IPS-18a (cell line): ENCODE data around the gene TMEM141.
"Not testable (repeated sequence)": the region's sequence is repeated elsewhere in the genome, so short reads cannot be mapped to it uniquely, and the experiment has no call there.

Source experiments
- H3K27ac ChIP-seq: one replicate; pipeline ENCODE4 v1.5.1; 2013; ENCODE audit warnings: low read length
- H3K27me3 ChIP-seq: one replicate; pipeline ENCODE4 v1.6.1; 2013; ENCODE audit warnings: mild to moderate bottlenecking, low read length; ENCODE audit not compliant: control insufficient read depth, insufficient read depth
- H3K36me3 ChIP-seq: one replicate; pipeline ENCODE4 v1.6.1; 2013; ENCODE audit warnings: low read depth, low read length; ENCODE audit not compliant: control insufficient read depth
- H3K4me1 ChIP-seq: one replicate; pipeline ENCODE4 v1.6.1; 2013; ENCODE audit warnings: low read depth, low read length; ENCODE audit not compliant: control insufficient read depth
- H3K4me3 ChIP-seq: one replicate; pipeline ENCODE4 v1.5.1; 2013; ENCODE audit warnings: low read length
- H3K9ac ChIP-seq: one replicate; pipeline ENCODE4 v1.6.1; 2013; ENCODE audit warnings: mild to moderate bottlenecking, low read length, moderate library complexity
- H3K9me3 ChIP-seq: one replicate; pipeline ENCODE4 v1.6.1; 2013; ENCODE audit warnings: low read depth, low read length; ENCODE audit not compliant: control insufficient read depth

The TMEM141 gene

GRCh38 chr9:136757751-136758140 is 33.4 kb upstream of the TMEM141 start:
- no peaks in the 10 kb centered on the region for H3K36me3 ChIP-seq
- no peaks in the 10 kb centered on the region for H3K4me1 ChIP-seq

GRCh38 chr9:136759001-136759400 is 32.1 kb upstream of the TMEM141 start:
- H3K9me3 ChIP-seq: no peaks in the 10 kb centered on the region
- H3K4me3 ChIP-seq: no peak overlapping the region
- peaks cover 4% of the 10 kb centered on the region for H3K27me3 ChIP-seq
- no peak overlapping the region for H3K9ac ChIP-seq
- H3K36me3 ChIP-seq: no peaks in the 10 kb centered on the region
- H3K4me1 ChIP-seq: peaks cover 2% of the 10 kb centered on the region
- H3K27ac ChIP-seq: no peak overlapping the region

More at GRCh38 chr9:136757751-136758140, 33.4 kb upstream of the TMEM141 start:
- Histone ChIP-seq H3K4me3 (no peak overlapping the region), H3K27me3 (no peaks in the 10 kb centered on the region), H3K27ac (no peak overlapping the region), H3K9me3 (no peaks in the 10 kb centered on the region), H3K9ac (no peak overlapping the region)

GRCh38 chr9:136759436-136760325 is 31.5 kb upstream of the TMEM141 start:
- Histone ChIP-seq H3K9me3 (no peaks in the 10 kb centered on the region), H3K36me3 (no peaks in the 10 kb centered on the region), H3K27ac (no peak overlapping the region), H3K4me1 (peaks cover 2% of the 10 kb centered on the region), H3K4me3 (no peak overlapping the region), H3K9ac (no peak overlapping the region), H3K27me3 (peaks cover 4% of the 10 kb centered on the region)

GRCh38 chr9:136760424-136760823 is 30.7 kb upstream of the TMEM141 start:
- Histone ChIP-seq H3K9ac (no peak overlapping the region), H3K36me3 (no peaks in the 10 kb centered on the region), H3K27ac (no peak overlapping the region)

GRCh38 chr9:136760834-136761544 is 30.2 kb upstream of the TMEM141 start:
- not testable (repeated sequence) for H3K9ac ChIP-seq, H3K27ac ChIP-seq, H3K9me3 ChIP-seq, H3K27me3 ChIP-seq, H3K36me3 ChIP-seq, H3K4me3 ChIP-seq, H3K4me1 ChIP-seq

More at GRCh38 chr9:136760424-136760823, 30.7 kb upstream of the TMEM141 start:
- H3K4me1 ChIP-seq: peaks cover 2% of the 10 kb centered on the region
- H3K27me3 ChIP-seq: peaks cover 4% of the 10 kb centered on the region
- H3K4me3 ChIP-seq: no peak overlapping the region
- H3K9me3 ChIP-seq: no peaks in the 10 kb centered on the region

GRCh38 chr9:136761545-136761981 is 29.6 kb upstream of the TMEM141 start:
- Histone ChIP-seq H3K27ac (no peak overlapping the region), H3K9me3 (no peaks in the 10 kb centered on the region), H3K36me3 (no peaks in the 10 kb centered on the region), H3K4me3 (no peak overlapping the region), H3K4me1 (peaks cover 2% of the 10 kb centered on the region), H3K27me3 (peaks cover 4% of the 10 kb centered on the region), H3K9ac (no peak overlapping the region)

GRCh38 chr9:136762221-136762691 is 28.9 kb upstream of the TMEM141 start:
- peaks cover 2% of the 10 kb centered on the region for H3K4me1 ChIP-seq
- no peak overlapping the region for H3K4me3 ChIP-seq
- peaks cover 4% of the 10 kb centered on the region for H3K27me3 ChIP-seq
- no peak overlapping the region for H3K27ac ChIP-seq
- no peaks in the 10 kb centered on the region for H3K36me3 ChIP-seq
- H3K9ac ChIP-seq: no peak overlapping the region
- H3K9me3 ChIP-seq: no peaks in the 10 kb centered on the region

GRCh38 chr9:136762915-136763648 is 28.1 kb upstream of the TMEM141 start:
- Histone ChIP-seq H3K9me3 (no peaks in the 10 kb centered on the region), H3K9ac (no peak overlapping the region), H3K4me3 (peak overlapping the region; percentile 17), H3K27ac (no peak overlapping the region), H3K4me1 (peaks cover 2% of the 10 kb centered on the region), H3K27me3 (peaks cover 8% of the 10 kb centered on the region), H3K36me3 (no peaks in the 10 kb centered on the region)

- Histone ChIP-seq H3K9ac (no peak overlapping the region), H3K4me1 (peaks cover 2% of the 10 kb centered on the region), H3K27me3 (peaks cover 8% of the 10 kb centered on the region), H3K36me3 (no peaks in the 10 kb centered on the region), H3K9me3 (no peaks in the 10 kb centered on the region), H3K27ac (no peak overlapping the region), H3K4me3 (peak overlapping the region; percentile 17)
Observed at GRCh38 chr9:136763649-136764035, 27.5 kb upstream of the TMEM141 start.

GRCh38 chr9:136764301-136764891 is 26.7 kb upstream of the TMEM141 start, which contains the start of gene LCN15:
LCN15 (minus strand) TSS chr9:136764518; CDS start chr9:136764488, 30 bp downstream.
- H3K27me3 ChIP-seq: peaks cover 8% of the 10 kb centered on the region
- H3K27ac ChIP-seq: no peak within 1 kb of the TSS
- no peaks in the 10 kb centered on the region for H3K36me3 ChIP-seq
- peaks cover 2% of the 10 kb centered on the region for H3K4me1 ChIP-seq
- H3K9ac ChIP-seq: no peak within 1 kb of the TSS
- H3K4me3 ChIP-seq: peak within 1 kb of the TSS; percentile 17
- no peaks in the 10 kb centered on the region for H3K9me3 ChIP-seq

- H3K9me3 ChIP-seq: no peaks in the 10 kb centered on the region
- H3K4me1 ChIP-seq: peaks cover 2% of the 10 kb centered on the region
- H3K27ac ChIP-seq: no peak overlapping the region
- peaks cover 8% of the 10 kb centered on the region for H3K27me3 ChIP-seq
- no peak overlapping the region for H3K9ac ChIP-seq
- H3K4me3 ChIP-seq: no peak overlapping the region
- no peaks in the 10 kb centered on the region for H3K36me3 ChIP-seq
Observed at GRCh38 chr9:136765041-136765440, 26.1 kb upstream of the TMEM141 start.
